Measurements from ENCODE around the gene ARID2. TPM values are rescaled to one million over a fixed set of nuclear protein-coding genes. Genes with fewer than 3 reads are reported as not detected.

Gene ARID2
- total RNA-seq, 2 experiments from 2014 or later, result 30.1 to 44.9 TPM

DNA sequence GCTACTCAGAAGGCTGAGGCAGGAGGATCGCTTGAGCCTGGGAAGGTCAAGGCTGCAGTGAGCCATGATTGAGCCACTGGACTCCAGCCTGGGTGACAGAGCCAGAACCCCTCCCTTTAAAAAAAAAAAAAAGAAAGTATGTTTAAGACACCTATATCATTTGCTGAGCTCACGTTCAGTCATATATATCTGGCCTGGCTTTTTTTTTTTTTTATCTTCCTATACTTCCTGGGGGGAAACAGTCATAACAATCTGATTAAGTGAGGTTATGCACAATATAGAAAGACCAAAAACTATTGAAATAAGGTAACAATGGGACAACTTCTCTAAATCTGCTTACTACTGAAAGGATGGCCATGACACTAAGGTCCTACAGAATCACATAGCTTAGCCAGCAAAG is 9.4 kb upstream of the ARID2 start:
- H2AFZ ChIP-seq (ENCODE audit: low read length), result no peak overlapping the region
- no peaks in the 10 kb centered on the region for H3K9me3 ChIP-seq (ENCODE audit: low read length)
- H3K4me1 ChIP-seq (ENCODE audit: insufficient read depth, low read length, poor library complexity, severe bottlenecking), result peaks cover 33% of the 10 kb centered on the region
- intact Hi-C loops (cut with micrococcal nuclease; ENCODE audit: unreplicated experiment), result loop anchor here (10.0 kb wide), 1 partner anchor 175 kb away; no protein-coding TSS in a partner anchor
- peaks cover 66% of the 10 kb centered on the region for H3K79me2 ChIP-seq (ENCODE audit: insufficient read depth, low read depth, low read length)
- BruUV-seq (replicated peaks), result no TSS peak
- ChIA-PET CTCF (ENCODE audit: unreplicated experiment) (no interaction called here), POLR2A (interaction anchor here (0.6 to 1.0 kb wide), 9 partner anchors 10 to 1935 kb away, joined by 3 to 6 read pairs (median 4); no protein-coding TSS in a partner anchor)
- H3K4me3 ChIP-seq (ENCODE audit: low read depth, low read length, poor library complexity, severe bottlenecking), result no peak overlapping the region
- no peak overlapping the region for H3K4me2 ChIP-seq (ENCODE audit: low read length)
- H3K9me2 ChIP-seq (ENCODE audit: insufficient read depth, low read length), result no peaks in the 10 kb centered on the region
- DNase-seq (ENCODE audit: low spot score), result no peak
- peaks cover 40% of the 10 kb centered on the region for H3K36me3 ChIP-seq (ENCODE audit: insufficient read depth, low read length)
- H4K20me1 ChIP-seq (ENCODE audit: insufficient read depth, low read length), result peaks cover 32% of the 10 kb centered on the region; the same call in 1 of the 2 replicates
- TF ChIP-seq EZH2phosphoT487 (IDR thresholded peaks at IDR 0.05; ENCODE audit: borderline replicate concordance, low read depth, low read length), result no peak
- TF ChIP-seq, protein P1, sequence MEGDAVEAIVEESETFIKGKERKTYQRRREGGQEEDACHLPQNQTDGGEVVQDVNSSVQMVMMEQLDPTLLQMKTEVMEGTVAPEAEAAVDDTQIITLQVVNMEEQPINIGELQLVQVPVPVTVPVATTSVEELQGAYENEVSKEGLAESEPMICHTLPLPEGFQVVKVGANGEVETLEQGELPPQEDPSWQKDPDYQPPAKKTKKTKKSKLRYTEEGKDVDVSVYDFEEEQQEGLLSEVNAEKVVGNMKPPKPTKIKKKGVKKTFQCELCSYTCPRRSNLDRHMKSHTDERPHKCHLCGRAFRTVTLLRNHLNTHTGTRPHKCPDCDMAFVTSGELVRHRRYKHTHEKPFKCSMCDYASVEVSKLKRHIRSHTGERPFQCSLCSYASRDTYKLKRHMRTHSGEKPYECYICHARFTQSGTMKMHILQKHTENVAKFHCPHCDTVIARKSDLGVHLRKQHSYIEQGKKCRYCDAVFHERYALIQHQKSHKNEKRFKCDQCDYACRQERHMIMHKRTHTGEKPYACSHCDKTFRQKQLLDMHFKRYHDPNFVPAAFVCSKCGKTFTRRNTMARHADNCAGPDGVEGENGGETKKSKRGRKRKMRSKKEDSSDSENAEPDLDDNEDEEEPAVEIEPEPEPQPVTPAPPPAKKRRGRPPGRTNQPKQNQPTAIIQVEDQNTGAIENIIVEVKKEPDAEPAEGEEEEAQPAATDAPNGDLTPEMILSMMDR (conservative IDR thresholded peaks at IDR 0.05; ENCODE audit: low read length), result no peak
- H3K27ac ChIP-seq (ENCODE audit: low read depth, low read length, poor library complexity, severe bottlenecking), result no peak overlapping the region

GRCh38 chr12:45721369-45721768 is 8.1 kb upstream of the ARID2 start:
- no TSS peak for BruUV-seq (replicated peaks)
- Histone ChIP-seq H3K4me2 (ENCODE audit: low read length) (peak overlapping the region; percentile 26; the same call in 1 of the 2 replicates), H3K4me3 (ENCODE audit: low read depth, low read length, poor library complexity, severe bottlenecking) (no peak overlapping the region), H3K4me1 (ENCODE audit: insufficient read depth, low read length, poor library complexity, severe bottlenecking) (peaks cover 33% of the 10 kb centered on the region), H3K79me2 (ENCODE audit: insufficient read depth, low read depth, low read length) (peaks cover 79% of the 10 kb centered on the region), H3K36me3 (ENCODE audit: insufficient read depth, low read length) (peaks cover 44% of the 10 kb centered on the region), H3K27ac (ENCODE audit: low read depth, low read length, poor library complexity, severe bottlenecking) (no peak overlapping the region), H2AFZ (ENCODE audit: low read length) (no peak overlapping the region), H4K20me1 (ENCODE audit: insufficient read depth, low read length) (peaks cover 38% of the 10 kb centered on the region; the same call in 1 of the 2 replicates), H3K9me3 (ENCODE audit: low read length) (no peaks in the 10 kb centered on the region), H3K9me2 (ENCODE audit: insufficient read depth, low read length) (no peaks in the 10 kb centered on the region)
- CTCF ChIA-PET (ENCODE audit: unreplicated experiment), result no interaction called here
- TF ChIP-seq, protein P1 (conservative IDR thresholded peaks at IDR 0.05; ENCODE audit: low read length), result no peak
- no peak for TF ChIP-seq EZH2phosphoT487 (IDR thresholded peaks at IDR 0.05; ENCODE audit: borderline replicate concordance, low read depth, low read length)
- intact Hi-C loops (cut with micrococcal nuclease; ENCODE audit: unreplicated experiment), result loop anchor here (10.0 kb wide), 1 partner anchor 177 kb away; no protein-coding TSS in a partner anchor
- POLR2A ChIA-PET, result no interaction called here
- DNase-seq (ENCODE audit: low spot score), result no peak

DNA sequence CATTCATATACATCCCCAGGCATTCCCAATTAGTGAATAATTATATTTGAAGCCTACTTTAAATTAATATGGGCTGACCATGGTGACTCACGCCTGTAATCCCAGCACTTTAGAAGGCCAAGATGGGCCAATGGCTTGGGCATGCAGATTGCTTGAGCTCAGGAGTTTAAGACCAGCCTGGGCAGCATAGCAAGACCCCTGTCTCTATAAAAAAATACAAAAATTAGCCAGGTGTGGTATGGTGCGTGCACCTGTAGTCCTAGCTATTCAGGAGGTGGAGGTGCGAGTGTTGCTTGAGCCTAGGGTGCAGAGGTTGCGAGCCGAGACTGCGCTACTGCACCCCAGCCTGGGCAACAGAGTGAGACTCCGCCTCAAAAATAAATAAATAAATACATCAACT is 7.6 kb upstream of the ARID2 start:
- H3K4me3 ChIP-seq (ENCODE audit: low read depth, low read length, poor library complexity, severe bottlenecking), result no peak overlapping the region
- peaks cover 38% of the 10 kb centered on the region; the same call in 1 of the 2 replicates for H4K20me1 ChIP-seq (ENCODE audit: insufficient read depth, low read length)
- peaks cover 33% of the 10 kb centered on the region for H3K4me1 ChIP-seq (ENCODE audit: insufficient read depth, low read length, poor library complexity, severe bottlenecking)
- H3K36me3 ChIP-seq (ENCODE audit: insufficient read depth, low read length), result peaks cover 44% of the 10 kb centered on the region
- POLR2A ChIA-PET, result interaction anchor here (0.7 to 1.9 kb wide), 4 partner anchors 14 to 588 kb away, joined by 3 to 7 read pairs (median 4); no protein-coding TSS in a partner anchor
- no peak for DNase-seq (ENCODE audit: low spot score)
- no TSS peak for BruUV-seq (replicated peaks)
- CTCF ChIA-PET (ENCODE audit: unreplicated experiment), result no interaction called here
- peaks cover 85% of the 10 kb centered on the region for H3K79me2 ChIP-seq (ENCODE audit: insufficient read depth, low read depth, low read length)
- H2AFZ ChIP-seq (ENCODE audit: low read length), result no peak overlapping the region
- no peak overlapping the region for H3K27ac ChIP-seq (ENCODE audit: low read depth, low read length, poor library complexity, severe bottlenecking)
- intact Hi-C loops (cut with micrococcal nuclease; ENCODE audit: unreplicated experiment), result loop anchor here (10.0 kb wide), 1 partner anchor 177 kb away; no protein-coding TSS in a partner anchor
- no peaks in the 10 kb centered on the region for H3K9me3 ChIP-seq (ENCODE audit: low read length)
- H3K9me2 ChIP-seq (ENCODE audit: insufficient read depth, low read length), result no peaks in the 10 kb centered on the region
- no peak for TF ChIP-seq EZH2phosphoT487 (IDR thresholded peaks at IDR 0.05; ENCODE audit: borderline replicate concordance, low read depth, low read length)
- peak overlapping the region; percentile 26; the same call in 1 of the 2 replicates for H3K4me2 ChIP-seq (ENCODE audit: low read length)

All from OCI-LY7 (cell line).